Kidney capillary endothelial cell (primary cell): ENCODE data around the gene ACTR5.

Source experiments
- DNase-seq: peaks from one replicate; pipeline ENCODE4 v3.0.0-alpha.2; 2018; ENCODE audit warnings: low spot score

Gene ACTR5

GRCh38 chr20:38748097-38748860 lies at the start of gene ACTR5:
ACTR5 (plus strand) TSS chr20:38748460; CDS start chr20:38748479, 19 bp downstream.
- DNase-seq = peak; percentile 87

- DNase-seq = no peak
Measured at GRCh38 chr20:38698541-38698940, 49.7 kb upstream of the ACTR5 start.

GRCh38 chr20:38700141-38700540 lies 48.1 kb upstream of the ACTR5 start:
- no peak for DNase-seq

- no peak for DNase-seq
Measured at GRCh38 chr20:38700926-38701325, 47.3 kb upstream of the ACTR5 start.

- no peak for DNase-seq
Measured at GRCh38 chr20:38703526-38703925, 44.7 kb upstream of the ACTR5 start.

GRCh38 chr20:38704136-38704535 lies 44.1 kb upstream of the ACTR5 start:
- DNase-seq = no peak

GRCh38 chr20:38706509-38706908 lies 41.8 kb upstream of the ACTR5 start:
- DNase-seq = no peak

- DNase-seq = no peak
Measured at GRCh38 chr20:38714308-38714707, 34.0 kb upstream of the ACTR5 start.

- DNase-seq = no peak
Measured at GRCh38 chr20:38715646-38716045, 32.6 kb upstream of the ACTR5 start.

GRCh38 chr20:38722683-38723016 lies 25.6 kb upstream of the ACTR5 start:
- no peak for DNase-seq

- DNase-seq = no peak
Measured at GRCh38 chr20:38723017-38723847, 25.0 kb upstream of the ACTR5 start.

GRCh38 chr20:38723848-38724625 lies 24.2 kb upstream of the ACTR5 start, which contains the start of gene SLC32A1:
SLC32A1 (plus strand) TSS chr20:38724486; CDS start chr20:38724725, 239 bp downstream.
- DNase-seq = no peak

- no peak for DNase-seq
Measured at GRCh38 chr20:38724626-38725147, 23.6 kb upstream of the ACTR5 start.

- DNase-seq = no peak
Measured at GRCh38 chr20:38725148-38725901, 22.9 kb upstream of the ACTR5 start.

- DNase-seq = no peak
Measured at GRCh38 chr20:38725931-38726803, 22.1 kb upstream of the ACTR5 start.

GRCh38 chr20:38726804-38727606 lies 21.3 kb upstream of the ACTR5 start:
- no peak for DNase-seq

- no peak for DNase-seq
Measured at GRCh38 chr20:38727607-38728190, 20.6 kb upstream of the ACTR5 start.

GRCh38 chr20:38728191-38728781 lies 20.0 kb upstream of the ACTR5 start:
- no peak for DNase-seq
